Pancreas (tissue), 10 donors: Measurements from ENCODE around the gene MYOM3. TPM values are rescaled to one million over a fixed set of nuclear protein-coding genes. Genes with fewer than 3 reads are reported as not detected.

Source experiments
- ATAC-seq, 4 donors: fragments of 200-7000 bp; cut with Tn5 transposase; one replicate each; pipeline versions ENCODE4 v1.8.0 to v1.9.1; 2020; ENCODE audit warnings: mild to moderate bottlenecking in 4 of 4, moderate library complexity in 4 of 4
- DNase-seq, 6 donors: peaks; one replicate each; pipeline ENCODE4 v3.0.0-alpha.2; 2020
- FAIRE-seq: peaks from 2 replicates; lab custom pipeline; 2012; peaks lifted over from hg19 to GRCh38; lab: Jason Lieb, UNC
- H3K27ac ChIP-seq, 4 donors: fragments of 200-600 bp; sonication (generic); 1 replicate in 3 of 4; 2 replicates in 1 of 4; pipeline versions ENCODE4 v1.5.0 to v1.8.0; 2020
- H3K27me3 ChIP-seq, 4 donors: fragments of 200-600 bp; one replicate each; pipeline ENCODE4 v1.8.0; 2021
- H3K36me3 ChIP-seq, 3 donors: fragments of 200-600 bp; sonication (generic) in 1 of 3; one replicate each; pipeline versions ENCODE4 v1.5.0 to v1.8.0; 2020 to 2021
- H3K4me1 ChIP-seq, 3 donors: fragments of 200-600 bp; one replicate each; pipeline ENCODE4 v1.8.0; 2021
- H3K4me3 ChIP-seq, 4 donors: fragments of 200-600 bp; sonication (generic) in 2 of 4; one replicate each; pipeline versions ENCODE4 v1.5.0 to v1.8.0; 2020 to 2021
- H3K9me3 ChIP-seq, 4 donors: fragments of 200-600 bp; one replicate each; pipeline ENCODE4 v1.8.0; 2021
- WGBS, 2 donors: extraction: QIAGEN DNeasy Blood & Tissue Kit; methylation state at CpG; one replicate each; pipeline ENCODE4 v1.1.7; 2013; 5-methylcytosine and 5-hydroxymethylcytosine counted together
- intact Hi-C, 3 donors: fragments of 100-400 bp; cut with DNase I; formaldehyde crosslinking; loops; one replicate each; pipeline versions ENCODE4 v1.11.1 to v1.14.2; 2022
- polyA plus RNA-seq, 2 donors: library from polyadenylated mRNA; stranded (reverse); fragments of 200-250 nt; gene quantifications; one replicate each; pipeline ENCODE4 v1.2.3, GENCODE V29; 2013
- total RNA-seq, 6 donors: library from RNA; stranded (reverse); fragmentation: NEBNext Ultra II Directional in 4 of 6; extraction: Animal tissue kit (Norgen Biotek cat#: 25700) in 4 of 6; gene quantifications; one replicate each; pipeline versions ENCODE4 v1.2.1 to v1.2.4, GENCODE V29; 2021 to 2023
- TF ChIP-seq, protein P1 (sequence below), 4 donors: fragments of 200-600 bp; sonication (generic) in 3 of 4; IDR thresholded peaks; one replicate each; pipeline versions ENCODE4 v1.5.0 to v1.8.0; 2021; ENCODE audit warnings: antibody characterized with exemption in 4 of 4
- donor health status: healthy with polysubstance abuse.
- donor health status: DM: no; HTN: no; CAD: no; lungs with moderate emphysema.
- donor health status: DM: no; HTN: no; CAD: no.
- donor health status: control.
- donor health status: control.
- donor health status: Bipolar disorder and iron deficiency.
- donor health status: DM: yes; HTN: yes; CAD: no.
- donor health status: DM: no; HTN: no; CAD: no.
- donor health status: DM: no; HTN: no; CAD: no.
- donor health status: DM: yes; HTN: yes; CAD: no.

MYOM3 gene
- total and polyA plus RNA-seq, 8 donors: 0.38 to 1.7 (median 0.79) TPM

DNA sequence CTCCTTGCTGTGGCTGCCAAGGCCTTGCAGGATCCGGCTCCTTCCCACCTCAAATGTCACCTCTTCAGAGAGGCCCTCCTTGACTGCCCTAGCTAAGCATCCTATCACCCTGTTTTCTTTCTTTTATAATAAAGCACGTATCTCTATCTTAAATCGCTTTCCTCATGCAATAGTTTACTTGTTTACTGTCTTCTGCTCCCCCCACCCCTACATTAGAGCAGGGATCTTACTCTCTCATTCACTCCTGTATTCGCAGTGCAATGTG is 36.4 kb downstream of the MYOM3 start:
- no peaks in the 10 kb centered on the region for H3K4me1 ChIP-seq
- TF ChIP-seq, protein P1, sequence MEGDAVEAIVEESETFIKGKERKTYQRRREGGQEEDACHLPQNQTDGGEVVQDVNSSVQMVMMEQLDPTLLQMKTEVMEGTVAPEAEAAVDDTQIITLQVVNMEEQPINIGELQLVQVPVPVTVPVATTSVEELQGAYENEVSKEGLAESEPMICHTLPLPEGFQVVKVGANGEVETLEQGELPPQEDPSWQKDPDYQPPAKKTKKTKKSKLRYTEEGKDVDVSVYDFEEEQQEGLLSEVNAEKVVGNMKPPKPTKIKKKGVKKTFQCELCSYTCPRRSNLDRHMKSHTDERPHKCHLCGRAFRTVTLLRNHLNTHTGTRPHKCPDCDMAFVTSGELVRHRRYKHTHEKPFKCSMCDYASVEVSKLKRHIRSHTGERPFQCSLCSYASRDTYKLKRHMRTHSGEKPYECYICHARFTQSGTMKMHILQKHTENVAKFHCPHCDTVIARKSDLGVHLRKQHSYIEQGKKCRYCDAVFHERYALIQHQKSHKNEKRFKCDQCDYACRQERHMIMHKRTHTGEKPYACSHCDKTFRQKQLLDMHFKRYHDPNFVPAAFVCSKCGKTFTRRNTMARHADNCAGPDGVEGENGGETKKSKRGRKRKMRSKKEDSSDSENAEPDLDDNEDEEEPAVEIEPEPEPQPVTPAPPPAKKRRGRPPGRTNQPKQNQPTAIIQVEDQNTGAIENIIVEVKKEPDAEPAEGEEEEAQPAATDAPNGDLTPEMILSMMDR (IDR thresholded peaks at IDR 0.05): no peak
- DNase-seq (no peak), ATAC-seq (no peak), FAIRE-seq (no peak)
- H3K36me3 ChIP-seq: no peaks in the 10 kb centered on the region
- H3K27me3 ChIP-seq: no peaks in the 10 kb centered on the region
- WGBS, 2 donors: 78% methylated on average over 4 of the region's 4 CpGs
- no peak overlapping the region for H3K27ac ChIP-seq
- intact Hi-C loops: loop anchor here in 1 of 3 donors (10.0 kb wide), 1 partner anchor 109 kb away; the partner anchor contains the start of gene IFNLR1
- no peak overlapping the region for H3K4me3 ChIP-seq
- no peaks in the 10 kb centered on the region for H3K9me3 ChIP-seq

DNA sequence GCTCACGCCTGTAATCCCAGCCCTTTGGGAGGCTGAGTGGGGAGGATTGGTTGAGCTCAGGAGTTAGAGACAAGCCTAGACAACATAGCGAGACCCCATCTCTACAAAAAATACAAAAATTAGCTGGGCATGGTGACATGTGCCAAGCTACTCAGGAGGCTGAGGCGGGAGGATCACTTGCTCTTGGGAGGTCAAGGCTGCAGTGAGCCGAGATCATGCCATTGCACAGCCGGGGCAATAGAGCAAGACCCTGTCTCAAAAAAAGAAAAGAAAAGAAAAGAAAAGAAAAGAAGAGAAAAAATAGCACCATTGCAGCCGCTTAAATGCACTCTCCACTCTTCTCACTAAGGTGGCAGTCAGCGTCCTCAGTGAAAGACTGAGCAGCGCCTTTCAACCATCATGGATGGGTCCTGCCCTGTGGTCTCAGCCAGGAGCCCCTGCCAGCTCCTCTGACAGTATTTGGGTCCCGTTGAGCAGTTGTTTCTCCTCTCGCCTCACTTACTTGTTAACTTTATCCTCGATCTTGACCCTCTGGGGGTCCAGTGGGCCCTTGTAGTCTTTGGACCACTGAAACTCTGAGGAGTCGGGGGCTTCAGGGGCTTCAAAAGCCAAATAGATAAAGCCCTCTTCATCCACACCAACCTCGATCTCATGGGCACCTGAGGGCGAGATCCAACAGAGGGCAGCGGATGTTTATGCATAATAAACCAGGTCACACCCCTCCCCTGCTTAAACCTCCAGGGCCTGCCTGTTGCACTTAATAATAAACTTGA is 36.9 kb downstream of the MYOM3 start:
- FAIRE-seq (no peak), ATAC-seq (no peak), DNase-seq (no peak)
- no peaks in the 10 kb centered on the region for H3K9me3 ChIP-seq
- intact Hi-C loops: loop anchor here in 2 of 3 donors (5.0 to 10.0 kb wide), 2 partner anchors 37 to 110 kb away; partner anchors contain the start of genes MYOM3 (in 2 of the 2) and IFNLR1 (in 1 of the 2)
- no peaks in the 10 kb centered on the region for H3K27me3 ChIP-seq
- no peaks in the 10 kb centered on the region for H3K4me1 ChIP-seq
- H3K36me3 ChIP-seq: no peaks in the 10 kb centered on the region
- 85 to 87% methylated on average over 15 of the region's 15 CpGs for WGBS, 2 donors
- no peak overlapping the region for H3K27ac ChIP-seq
- H3K4me3 ChIP-seq: no peak overlapping the region
- TF ChIP-seq, protein P1 (IDR thresholded peaks at IDR 0.05): no peak

DNA sequence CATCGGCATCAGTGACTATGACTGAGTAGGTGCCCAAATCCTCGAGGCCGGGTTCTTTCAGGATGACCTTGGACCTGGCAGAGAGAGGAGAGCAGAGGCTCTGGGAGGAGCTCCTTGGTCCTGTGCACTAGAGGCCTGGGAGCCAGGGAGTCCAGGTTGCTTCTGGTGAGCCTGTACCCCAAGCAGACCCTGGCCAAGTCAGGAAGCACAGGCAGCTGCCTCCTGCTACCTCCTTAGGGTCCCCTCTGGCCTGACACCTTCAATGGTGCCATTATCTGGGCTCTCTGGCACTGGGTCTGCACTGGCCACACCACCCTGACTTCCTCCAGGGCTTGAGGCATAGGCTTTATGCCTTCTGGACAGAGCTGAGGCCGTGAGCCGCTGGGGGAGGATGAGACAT is 37.7 kb downstream of the MYOM3 start:
- TF ChIP-seq, protein P1 (IDR thresholded peaks at IDR 0.05): no peak
- WGBS, 2 donors: 68 to 69% methylated on average over 5 of the region's 5 CpGs
- Histone ChIP-seq H3K4me3 (no peak overlapping the region), H3K27ac (no peak overlapping the region), H3K9me3 (no peaks in the 10 kb centered on the region), H3K4me1 (no peaks in the 10 kb centered on the region), H3K36me3 (no peaks in the 10 kb centered on the region), H3K27me3 (no peaks in the 10 kb centered on the region)
- DNase-seq (no peak), FAIRE-seq (no peak), ATAC-seq (no peak)
- intact Hi-C loops: loop anchor here in 2 of 3 donors (5.0 to 10.0 kb wide), 2 partner anchors 38 to 111 kb away; partner anchors contain the start of genes MYOM3 (in 2 of the 2) and IFNLR1 (in 1 of the 2)

DNA sequence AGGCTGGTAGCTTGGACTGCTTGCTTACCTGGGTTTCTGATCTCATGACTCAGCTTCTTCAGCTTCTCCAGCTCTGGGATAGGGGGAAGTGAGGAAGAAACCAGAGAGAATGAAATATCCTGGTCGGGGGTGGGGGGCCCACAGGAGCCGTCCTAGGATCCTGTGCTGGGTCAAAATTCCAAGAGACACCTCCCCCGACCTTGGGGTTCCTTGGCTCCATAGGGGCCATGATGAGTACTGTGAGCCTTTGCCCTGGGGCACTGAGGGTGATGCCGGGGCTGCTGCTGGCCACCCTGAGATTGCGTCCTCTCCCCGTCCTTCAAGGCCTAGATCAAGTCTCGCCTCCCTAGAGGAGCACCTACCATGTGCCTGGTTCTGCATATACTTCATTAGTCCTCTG is 40.0 kb downstream of the MYOM3 start:
- ATAC-seq (no peak), FAIRE-seq (no peak), DNase-seq (no peak)
- Histone ChIP-seq H3K9me3 (no peaks in the 10 kb centered on the region), H3K4me1 (no peaks in the 10 kb centered on the region), H3K27me3 (no peaks in the 10 kb centered on the region), H3K27ac (no peak overlapping the region), H3K4me3 (no peak overlapping the region), H3K36me3 (no peaks in the 10 kb centered on the region)
- intact Hi-C loops: loop anchor here in 2 of 3 donors (5.0 to 10.0 kb wide), 2 partner anchors 40 to 113 kb away; partner anchors contain the start of genes MYOM3 (in 2 of the 2) and IFNLR1 (in 1 of the 2)
- WGBS, 2 donors: 81 to 88% methylated on average over 6 to 7 of the region's 7 CpGs
- TF ChIP-seq, protein P1 (IDR thresholded peaks at IDR 0.05): no peak
